ENCODE results near the gene C22orf23.

- TF ChIP-seq, protein P1, sequence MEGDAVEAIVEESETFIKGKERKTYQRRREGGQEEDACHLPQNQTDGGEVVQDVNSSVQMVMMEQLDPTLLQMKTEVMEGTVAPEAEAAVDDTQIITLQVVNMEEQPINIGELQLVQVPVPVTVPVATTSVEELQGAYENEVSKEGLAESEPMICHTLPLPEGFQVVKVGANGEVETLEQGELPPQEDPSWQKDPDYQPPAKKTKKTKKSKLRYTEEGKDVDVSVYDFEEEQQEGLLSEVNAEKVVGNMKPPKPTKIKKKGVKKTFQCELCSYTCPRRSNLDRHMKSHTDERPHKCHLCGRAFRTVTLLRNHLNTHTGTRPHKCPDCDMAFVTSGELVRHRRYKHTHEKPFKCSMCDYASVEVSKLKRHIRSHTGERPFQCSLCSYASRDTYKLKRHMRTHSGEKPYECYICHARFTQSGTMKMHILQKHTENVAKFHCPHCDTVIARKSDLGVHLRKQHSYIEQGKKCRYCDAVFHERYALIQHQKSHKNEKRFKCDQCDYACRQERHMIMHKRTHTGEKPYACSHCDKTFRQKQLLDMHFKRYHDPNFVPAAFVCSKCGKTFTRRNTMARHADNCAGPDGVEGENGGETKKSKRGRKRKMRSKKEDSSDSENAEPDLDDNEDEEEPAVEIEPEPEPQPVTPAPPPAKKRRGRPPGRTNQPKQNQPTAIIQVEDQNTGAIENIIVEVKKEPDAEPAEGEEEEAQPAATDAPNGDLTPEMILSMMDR (IDR thresholded peaks at IDR 0.05; ENCODE audit: insufficient read depth, low read depth, low read length), result no peak
- no peak for TF ChIP-seq EZH2 (IDR thresholded peaks at IDR 0.05; ENCODE audit: insufficient read depth, low read length)
Measured at GRCh38 chr22:37996515-37997246, 43.3 kb upstream of the C22orf23 start.

Measured in astrocyte (in vitro differentiated cells and primary cell).